HG03520 (cell line): ENCODE results near the gene PRR33.

Experiments
- ATAC-seq: cut with Tn5 transposase; IDR thresholded peaks from one replicate; pipeline ENCODE4 v1.9.1; 2021; ENCODE audit warnings: mild to moderate bottlenecking, moderate library complexity; ENCODE audit not compliant: unreplicated experiment

PRR33 gene

DNA sequence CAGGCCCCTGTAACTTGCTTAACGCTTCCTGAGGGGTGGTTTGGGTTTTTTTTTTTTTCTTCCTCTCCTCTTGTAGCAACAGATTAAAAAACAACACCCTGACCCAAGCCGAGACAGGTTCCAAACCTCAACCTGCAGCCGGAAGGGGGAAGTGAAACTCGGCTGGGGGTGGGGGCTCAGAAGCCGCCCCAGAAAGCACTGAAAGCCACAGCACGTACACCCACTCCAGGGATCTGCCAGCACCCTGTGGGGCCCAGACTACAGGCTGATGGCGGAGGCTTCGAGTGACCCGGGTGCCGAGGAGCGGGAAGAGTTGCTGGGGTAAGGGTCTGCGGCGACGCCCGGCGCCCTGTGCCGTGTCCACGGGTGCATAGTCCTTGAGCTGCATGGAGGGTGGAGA is 38.8 kb downstream of the PRR33 start, which contains the start of gene LSP1:
Gene LSP1, plus strand, starts transcription at position 208 of the 400 bp plus-strand sequence. Its CDS starts 61 bp downstream, at position 269.
- peak; percentile 41 for ATAC-seq

DNA sequence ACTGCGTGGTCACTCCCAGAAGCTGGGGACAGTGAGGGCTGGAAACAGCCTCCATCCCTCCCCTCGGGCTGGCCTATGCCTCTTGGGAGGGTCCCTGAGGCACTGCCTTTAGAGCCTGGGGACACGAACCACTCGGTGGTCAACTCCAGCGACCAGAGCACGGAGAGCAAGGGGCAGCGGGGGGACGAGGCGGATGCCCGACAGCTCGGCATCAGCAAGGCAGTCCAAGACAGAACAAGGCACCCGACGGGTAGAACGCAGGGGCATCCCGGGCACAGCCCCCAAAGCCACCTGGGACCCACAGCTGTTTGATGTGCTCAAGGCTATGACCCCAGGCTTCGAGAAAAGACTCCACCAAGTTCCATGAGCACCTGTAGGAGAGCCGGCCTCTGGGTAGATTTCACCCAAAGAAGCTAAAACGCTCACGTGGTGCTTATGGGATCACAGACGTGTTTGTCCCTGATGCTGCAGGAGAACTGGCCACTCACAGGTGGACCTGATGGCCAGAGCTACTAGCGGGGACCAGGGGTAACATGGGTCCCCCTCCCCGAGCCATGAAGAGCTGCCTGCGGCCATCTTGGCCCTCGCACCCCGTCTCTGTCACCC is 39.3 kb downstream of the PRR33 start:
- ATAC-seq: no peak

DNA sequence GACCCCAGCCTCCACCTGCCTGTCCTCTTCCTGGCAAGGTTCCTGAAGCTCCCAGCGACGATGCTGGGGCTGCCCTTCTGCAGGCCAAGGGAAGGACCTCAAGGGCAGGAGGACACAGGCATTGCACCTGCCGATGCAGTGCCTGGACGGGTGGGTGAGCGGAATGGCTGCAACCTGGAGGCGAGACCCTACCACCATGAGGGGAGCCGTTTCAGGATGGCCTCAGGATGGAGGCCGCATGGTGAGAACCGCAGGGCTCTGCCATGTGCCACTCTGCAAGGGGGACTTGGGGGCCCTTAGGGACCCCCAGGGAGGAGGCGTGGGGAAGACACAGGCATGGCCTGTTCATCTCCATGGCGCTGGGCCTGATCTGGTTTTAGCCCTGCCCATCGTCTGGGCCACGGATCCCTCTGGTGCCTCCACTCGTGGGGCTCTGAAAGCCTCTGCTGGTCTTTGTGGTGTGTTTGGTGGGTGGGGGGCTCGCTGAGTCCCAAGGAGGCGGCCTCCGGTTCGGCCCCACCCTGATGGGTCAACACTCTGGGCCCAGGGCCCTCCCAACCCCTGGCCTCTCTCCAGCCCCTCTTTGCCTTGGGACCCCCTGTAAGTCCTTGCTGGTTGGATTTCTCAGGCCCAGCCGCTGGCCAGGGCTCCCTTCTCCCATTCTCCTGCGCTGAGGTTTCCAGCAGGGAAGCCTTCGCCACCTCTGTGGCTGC is 40.1 kb downstream of the PRR33 start:
- no peak for ATAC-seq

DNA sequence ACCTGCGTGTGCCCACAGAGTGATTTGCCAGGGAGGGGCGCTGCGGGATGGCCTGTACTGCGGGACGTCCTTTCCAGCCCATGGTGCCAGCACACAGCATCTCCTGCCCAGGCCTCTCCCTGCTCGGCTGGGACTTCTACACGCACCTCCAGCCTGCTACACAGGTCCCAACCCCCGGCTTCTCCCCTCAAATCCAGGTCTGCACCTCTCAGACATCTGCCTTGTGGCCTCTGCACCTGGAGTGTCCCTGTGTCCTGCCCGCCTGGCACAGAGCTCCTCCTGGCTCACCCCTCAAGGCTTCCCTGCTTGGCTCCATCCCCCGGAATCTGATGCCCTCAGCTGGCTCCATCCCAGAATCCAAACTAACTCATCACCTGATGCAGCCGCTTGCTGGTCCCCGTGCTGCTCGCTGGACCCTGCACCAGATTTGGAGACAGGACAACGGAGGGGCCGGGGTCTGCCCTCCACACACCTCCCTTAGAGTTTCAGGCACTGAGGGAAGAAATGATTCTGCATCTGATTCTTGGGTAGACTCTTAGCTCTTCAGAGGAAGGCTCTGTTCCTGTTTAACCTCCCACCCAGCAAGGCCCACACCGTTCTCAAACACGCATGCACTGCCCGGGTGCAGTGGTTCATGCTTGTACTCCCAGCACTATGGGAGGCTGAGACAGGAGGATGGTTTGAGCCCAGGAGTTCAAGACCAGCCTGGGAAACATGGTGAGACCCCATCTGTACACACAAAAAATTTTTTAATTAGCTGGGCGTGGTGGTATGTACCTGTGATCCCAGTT is 42.9 kb downstream of the PRR33 start:
- ATAC-seq: no peak

DNA sequence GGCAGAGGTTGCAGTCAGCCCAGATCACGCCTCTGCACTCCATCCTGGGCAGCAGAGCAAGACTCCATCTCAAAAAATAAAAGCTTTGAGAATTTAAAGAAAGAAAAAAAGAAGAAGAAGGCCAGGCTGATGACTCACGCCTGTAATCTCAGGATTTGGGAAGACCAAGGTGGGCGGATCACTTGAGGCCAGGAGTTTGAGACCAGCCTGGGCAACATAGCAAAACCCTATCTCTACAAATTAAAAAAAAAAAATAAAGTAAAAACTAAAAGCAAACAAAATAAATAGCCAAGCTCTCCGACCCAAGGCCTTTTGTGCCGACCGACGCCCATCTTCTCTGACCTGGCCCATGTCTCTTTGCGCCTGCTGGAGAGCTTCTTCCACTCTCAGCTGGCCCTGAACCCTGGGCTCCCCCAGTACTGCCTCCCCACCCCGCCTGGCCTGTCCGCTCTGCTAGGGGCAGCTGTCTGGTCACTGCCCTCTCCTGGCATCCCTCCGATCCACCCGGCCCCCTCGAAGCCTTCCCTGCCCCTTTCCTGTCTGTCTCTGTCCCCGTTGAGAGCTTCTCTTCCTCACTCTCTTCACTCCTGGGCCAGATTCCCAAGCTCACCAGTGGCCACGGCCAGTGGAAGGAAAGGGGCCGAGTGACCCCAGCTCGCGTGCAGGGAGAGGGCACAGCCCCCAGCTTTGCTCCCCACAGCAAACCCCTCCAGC is 43.6 kb downstream of the PRR33 start:
- ATAC-seq: no peak

DNA sequence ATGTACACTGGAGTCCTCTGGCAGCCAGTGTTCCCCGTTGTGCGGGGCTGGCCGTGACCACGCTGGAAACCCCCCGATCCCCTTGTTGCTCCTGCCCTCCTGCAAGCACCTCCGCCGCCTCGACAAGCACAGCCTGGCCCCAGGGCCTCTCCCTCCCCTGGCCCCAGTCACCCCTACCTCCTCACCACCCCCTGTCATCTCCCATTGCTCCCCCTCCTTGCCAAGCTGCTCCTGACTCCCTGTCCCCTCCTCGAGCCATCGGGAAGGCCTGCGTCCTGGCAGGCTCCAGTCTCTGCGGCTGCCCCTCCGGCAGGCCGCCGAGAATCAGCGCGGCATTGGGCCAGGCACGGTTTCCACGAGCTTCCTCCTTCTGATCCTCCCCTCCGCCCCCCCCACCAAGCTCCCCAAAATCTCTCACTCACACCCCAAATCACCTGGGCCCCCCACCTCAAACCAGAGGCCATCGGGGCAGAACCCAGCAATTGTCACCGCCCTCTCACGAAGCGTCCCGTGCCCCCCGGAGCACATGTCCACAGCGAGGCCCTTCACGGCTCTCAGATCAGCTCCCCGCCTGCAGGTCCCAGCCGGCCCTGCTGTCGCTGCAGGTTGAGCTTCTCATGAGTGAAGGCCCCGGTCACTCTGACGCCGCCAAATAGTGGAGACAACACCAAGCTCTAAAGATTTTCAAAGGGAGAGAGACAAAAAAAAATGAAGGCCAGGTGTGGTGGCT is 44.5 kb downstream of the PRR33 start:
- no peak for ATAC-seq

DNA sequence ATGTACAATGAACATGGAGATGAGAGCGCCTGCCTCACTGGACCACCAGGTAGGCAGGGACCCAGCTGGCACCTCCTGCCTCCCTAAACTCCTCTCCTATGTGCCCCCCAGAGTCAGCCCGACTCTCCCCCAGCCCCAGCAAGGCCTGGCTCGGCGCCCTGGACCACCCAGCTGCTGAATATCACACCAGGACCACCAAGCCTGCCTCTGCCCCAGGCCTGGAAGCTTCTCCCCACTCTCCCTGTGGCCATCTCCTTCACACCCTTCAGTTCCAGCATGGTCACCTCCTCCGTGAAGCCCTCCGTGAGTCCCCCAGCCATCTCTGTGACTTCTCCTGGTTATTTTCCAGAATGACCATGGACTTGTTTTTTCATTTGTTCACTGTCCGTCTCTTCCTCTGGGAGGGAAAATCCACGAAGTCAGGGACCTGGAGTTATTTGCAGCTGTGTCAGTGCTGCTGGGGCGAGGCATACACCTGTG is 45.2 kb downstream of the PRR33 start:
- ATAC-seq: no peak

DNA sequence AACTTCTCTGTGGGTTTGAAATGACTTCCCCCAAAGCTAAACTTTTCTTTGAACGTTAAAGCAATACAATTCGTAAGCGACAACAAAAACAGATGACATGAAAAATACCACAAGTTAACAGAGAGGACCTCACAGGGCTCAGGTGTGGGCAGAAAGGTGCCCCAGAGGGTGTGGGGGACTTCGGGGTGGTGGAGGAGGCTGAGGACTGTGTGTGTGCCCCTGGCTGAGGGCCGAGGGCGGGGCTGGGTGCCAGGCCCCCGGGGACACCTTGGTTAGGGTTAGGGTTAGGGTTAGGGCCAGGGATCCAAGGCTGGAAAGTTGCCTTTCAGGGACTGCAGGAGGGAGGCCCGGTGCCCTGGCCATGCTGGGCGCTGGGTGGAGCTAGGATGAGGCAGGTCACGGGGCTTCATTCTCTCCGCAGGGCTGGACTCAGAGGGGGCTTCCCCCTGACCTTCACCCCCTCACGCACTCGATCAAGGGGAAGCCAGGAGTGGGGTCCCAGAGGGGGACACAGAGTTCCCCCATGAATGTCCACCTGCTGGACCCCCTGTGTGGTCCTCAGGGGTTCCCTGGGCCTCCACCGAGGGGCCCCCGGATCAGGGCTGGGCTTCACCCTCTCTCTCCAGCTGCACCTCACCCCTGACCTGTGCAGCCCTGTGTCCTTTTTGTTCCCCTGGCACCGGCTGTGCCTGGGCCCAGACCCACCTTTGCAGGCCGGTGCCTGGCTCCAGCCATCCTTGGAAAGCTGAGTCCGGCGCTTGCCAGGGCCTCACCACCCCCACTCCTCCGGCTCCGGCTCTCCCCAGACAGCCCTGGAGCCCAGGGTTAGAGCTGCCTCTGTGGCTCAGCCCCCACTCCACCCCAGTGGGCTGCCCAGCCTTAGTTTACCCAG is 45.9 kb downstream of the PRR33 start:
- ATAC-seq: no peak

DNA sequence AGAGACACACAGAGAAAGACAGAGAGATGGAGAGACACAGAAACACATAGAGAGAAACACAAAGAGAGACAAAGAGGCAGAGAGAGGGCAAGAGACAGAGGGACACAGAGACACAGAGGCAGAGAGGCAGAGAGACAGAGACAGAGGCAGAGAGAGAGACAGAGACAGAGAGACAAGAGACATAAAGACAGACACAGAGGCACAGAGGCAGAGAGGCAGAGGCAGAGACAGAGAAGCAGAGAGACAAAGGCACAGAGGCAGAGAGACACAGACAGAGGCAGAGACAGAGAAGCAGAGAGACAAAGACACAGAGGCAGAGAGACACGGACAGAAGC is 46.6 kb downstream of the PRR33 start:
- no peak for ATAC-seq

DNA sequence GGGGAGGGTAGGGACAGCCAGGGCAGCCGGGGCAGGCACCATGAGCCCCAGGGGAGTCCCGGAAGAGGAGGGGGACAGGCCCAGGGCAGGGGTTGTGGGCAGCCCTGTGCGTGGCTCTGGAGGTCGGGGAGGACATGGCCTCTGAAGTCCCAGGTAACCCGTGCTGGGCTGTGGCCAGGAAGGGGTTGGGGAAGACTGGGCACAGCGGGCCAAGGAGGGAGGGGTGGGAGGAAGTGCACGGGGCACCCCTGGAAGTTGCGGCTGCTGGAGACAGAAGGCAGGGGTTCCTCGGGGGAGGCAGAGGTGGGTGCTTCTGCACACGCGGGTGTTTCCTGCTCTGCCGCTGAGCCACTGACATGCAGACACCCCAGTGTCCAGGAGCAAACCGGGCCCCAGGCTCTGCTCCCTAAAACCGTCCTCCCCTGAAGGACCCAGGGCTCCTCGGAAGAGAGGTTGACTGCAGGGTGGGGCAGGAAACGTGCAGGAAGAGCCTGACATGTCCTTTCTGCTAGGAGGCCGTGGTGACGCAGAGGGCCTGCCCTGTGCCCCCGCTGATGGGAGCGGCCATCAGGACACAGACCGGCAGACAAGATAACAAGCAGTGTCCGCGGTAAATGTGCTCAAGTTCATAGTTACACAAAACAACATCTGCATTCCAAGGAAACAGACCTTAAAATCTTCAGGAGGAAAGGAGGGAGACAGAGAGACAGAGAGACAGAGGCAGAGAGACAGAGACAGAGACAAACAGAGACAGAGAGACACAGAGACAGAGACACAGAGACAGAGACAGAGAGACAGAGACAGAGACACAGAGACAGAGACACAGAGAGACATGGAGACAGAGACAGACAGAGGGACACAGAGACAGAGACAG is 47.2 kb downstream of the PRR33 start:
- ATAC-seq: no peak

DNA sequence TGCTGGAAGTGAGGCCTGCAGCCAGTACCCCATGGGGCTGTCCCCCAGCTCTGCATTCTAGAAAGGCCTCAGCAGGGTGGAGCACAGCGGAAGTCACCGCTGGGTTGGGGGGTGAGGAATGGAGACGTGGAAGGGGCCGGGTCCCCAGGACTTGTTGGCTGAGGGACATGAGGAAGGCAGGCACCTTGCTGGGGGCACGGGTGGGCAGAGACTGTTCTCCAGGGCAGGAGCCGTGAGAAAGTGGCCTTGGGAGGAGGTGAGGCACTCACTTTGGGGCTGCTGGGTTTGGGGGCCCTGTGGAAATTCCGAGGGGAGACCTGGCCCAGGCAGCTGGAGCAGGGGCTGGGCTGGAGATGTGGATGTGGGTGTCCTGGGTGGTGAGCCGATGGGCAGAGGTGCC is 47.9 kb downstream of the PRR33 start:
- ATAC-seq: no peak

DNA sequence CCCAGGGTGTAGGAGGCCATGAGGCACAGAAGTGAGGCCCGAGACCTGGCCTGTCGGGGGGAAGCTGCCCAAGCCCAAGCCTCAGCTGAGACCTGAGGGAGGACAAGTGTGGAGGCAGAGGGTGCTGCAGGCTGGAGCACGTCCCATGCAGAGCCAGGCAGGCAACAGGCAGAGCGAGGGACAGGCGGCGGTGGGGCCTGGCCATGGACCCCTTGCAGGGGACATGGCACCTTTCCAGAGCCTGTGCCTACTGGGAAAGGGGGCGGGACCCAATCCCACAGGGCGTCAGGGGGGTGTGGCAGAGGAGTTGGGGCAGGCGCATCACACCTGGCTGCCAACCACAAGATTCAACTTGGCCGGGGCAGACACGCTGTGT is 48.6 kb downstream of the PRR33 start:
- no peak for ATAC-seq

DNA sequence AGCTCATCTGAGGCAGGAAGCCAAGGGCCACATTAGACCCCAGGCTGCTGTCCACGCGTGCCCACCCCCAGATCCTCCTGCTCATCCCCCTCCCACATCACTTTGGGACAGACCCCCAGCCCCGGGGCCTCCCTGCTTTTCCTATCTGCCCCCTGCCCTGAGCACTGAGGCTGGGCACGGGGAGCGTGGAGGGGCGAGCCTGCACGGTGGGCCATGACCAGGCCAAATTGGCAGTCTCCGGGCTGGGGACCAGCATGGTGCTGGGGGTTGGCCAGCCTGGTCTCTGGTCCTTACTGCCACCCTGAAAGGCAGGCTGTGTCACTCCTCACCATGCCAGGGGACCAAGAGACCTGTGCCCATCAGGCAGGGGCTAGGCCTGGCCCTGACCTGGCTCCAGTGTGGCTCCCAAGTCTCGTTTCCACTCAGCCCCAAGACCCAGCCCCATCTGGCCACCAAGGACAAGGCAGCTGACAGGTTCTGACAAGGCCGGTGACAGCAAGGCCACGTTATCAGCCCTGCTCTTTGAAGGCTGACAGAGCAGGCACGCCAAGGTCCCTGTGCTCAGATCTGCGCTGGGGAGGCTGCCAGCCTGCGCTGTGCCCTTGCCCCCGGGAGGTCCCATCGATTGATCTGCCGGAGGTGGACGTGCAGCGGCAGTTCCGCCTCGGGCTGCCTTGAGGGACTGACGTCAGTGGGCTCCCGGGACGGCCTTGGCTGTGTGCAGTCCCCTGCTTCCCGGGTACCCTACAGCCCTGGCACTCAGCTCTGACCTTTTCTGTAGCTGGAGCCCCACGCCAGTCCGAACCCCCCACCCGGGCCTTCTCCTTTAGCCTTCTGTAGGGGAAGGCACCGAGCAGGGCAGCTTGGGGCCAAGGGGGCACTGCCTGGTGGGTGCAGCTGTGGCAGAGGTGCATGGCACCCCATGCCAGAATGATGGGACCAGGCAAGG is 49.3 kb downstream of the PRR33 start:
- ATAC-seq: no peak

DNA sequence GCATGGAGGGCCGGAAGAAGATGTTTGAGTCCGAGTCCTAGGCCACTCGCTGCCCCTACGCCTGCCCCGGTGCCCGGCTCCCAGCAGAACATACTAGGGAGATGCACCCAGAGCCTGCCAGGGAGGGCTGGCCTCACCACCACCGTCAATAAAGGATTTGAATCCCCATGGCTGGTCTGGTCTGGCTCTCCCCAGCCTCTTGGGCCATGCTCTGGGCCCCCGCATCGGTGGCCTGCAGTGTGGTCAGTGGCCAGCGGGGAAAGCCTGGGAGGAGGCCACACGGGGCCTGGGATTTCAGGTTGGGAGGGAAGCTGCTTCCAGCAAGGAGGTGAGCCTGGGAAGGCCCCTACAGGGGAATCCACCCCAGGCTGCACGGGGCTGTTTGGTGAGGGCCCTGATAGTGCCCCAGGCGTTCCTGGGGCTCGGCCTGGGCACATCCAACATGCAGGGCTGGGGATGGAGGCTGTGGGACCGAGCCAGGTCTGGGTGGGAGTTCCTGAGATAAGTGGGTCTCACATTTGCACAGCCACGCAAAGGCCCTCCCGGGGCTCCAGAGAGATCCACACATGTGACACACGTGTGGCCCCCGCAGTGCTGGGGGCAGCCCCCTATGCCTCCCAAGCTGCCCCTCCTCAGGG is 50.1 kb downstream of the PRR33 start:
- no peak for ATAC-seq

DNA sequence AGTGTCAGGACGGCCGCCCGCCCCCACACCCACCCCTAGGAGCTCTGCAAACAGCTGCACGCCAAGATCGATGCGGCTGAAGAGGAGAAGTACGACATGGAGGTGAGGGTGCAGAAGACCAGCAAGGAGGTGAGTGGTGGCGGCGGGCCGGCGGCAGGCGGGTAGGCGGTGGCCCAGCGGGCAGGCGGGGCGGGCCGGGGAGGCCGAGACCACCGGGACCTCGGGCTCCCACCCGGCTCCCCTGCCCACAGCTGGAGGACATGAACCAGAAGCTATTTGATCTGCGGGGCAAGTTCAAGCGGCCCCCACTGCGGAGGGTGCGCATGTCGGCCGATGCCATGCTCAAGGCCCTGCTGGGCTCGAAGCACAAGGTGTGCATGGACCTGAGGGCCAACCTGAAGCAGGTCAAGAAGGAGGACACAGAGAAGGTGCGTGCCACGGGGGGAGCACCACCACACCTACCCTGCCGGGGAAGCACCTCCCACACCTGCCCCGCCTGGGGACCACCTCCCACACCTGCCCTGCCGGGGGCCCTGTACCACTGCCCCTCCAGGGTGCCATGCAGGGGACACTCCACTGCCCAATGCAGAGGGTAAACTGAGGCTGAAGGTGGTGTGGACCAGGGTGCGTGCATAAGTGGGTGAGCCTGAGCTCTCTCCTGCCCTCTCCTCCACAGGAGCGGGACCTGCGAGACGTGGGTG is 50.8 kb downstream of the PRR33 start:
- no peak for ATAC-seq

DNA sequence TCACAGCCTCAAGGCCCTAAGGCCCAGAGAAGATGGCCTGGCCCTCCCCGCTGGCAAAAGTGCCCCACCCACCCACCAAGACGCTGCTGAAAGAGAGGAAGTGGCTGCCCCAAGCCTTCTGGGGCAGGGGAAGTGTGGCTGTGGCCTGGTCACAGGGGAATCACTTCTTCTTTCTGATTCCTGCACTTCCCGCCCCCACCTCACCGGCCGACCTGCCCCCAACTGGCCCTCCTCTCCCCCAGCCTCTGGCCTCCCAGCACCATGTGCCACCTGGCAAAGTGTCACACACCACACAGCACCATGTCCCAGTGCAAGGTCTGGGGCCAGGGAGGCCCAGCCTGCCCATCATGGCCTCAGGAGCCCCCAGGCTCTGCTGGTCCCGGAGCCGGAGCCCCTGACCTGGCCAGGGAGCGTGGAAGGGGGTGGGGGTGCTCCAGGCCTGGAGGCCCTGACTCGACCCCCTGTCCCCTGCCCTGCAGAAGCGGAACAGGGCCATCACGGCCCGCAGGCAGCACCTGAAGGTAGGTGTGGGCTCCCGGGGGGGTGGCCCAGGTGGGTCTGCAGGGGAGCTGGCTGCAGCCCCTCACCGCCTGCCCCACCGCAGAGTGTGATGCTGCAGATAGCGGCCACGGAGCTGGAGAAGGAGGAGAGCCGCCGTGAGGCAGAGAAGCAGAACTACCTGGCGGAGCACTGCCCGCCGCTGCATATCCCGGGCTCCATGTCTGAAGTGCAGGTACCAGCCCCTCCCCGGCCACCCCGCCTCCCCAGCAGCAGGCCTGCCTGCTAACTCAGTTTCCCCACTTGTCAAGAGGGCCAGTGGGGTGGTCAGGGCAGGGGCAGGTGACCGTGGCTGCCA is 51.5 kb downstream of the PRR33 start:
- ATAC-seq: no peak
